H9 (cell line): ENCODE measurements around the gene SZRD1. TPM values are rescaled to one million over a fixed set of nuclear protein-coding genes. Genes with fewer than 3 reads are reported as not detected.

Experiments
- DNase-seq: peaks from one replicate; pipeline ENCODE4 v3.0.0-alpha.2; 2017
- H2AFZ ChIP-seq: one replicate; pipeline ENCODE4 v1.6.1; 2013; ENCODE audit warnings: mild to moderate bottlenecking, low read length, control low read depth, moderate library complexity
- H2AK5ac ChIP-seq: 2 replicates; pipeline ENCODE4 v1.6.1; 2013; ENCODE audit warnings: low read length, control low read depth, mixed read lengths; ENCODE audit not compliant: insufficient read length
- H2BK120ac ChIP-seq: one replicate; pipeline ENCODE4 v1.6.1; 2013; ENCODE audit warnings: low read depth, mild to moderate bottlenecking, low read length, control low read depth, inconsistent platforms; ENCODE audit not compliant: poor library complexity, severe bottlenecking
- H2BK12ac ChIP-seq: 2 replicates; pipeline ENCODE4 v1.6.1; 2013; ENCODE audit warnings: low read length, control low read depth, mixed read lengths, low read depth; ENCODE audit not compliant: insufficient read length
- H2BK15ac ChIP-seq: 2 replicates; pipeline ENCODE4 v1.6.1; 2013; ENCODE audit warnings: low read depth, low read length, control low read depth
- H2BK20ac ChIP-seq: one replicate; pipeline ENCODE4 v1.6.1; 2013; ENCODE audit warnings: low read depth, mild to moderate bottlenecking, low read length, control low read depth, inconsistent platforms; ENCODE audit not compliant: poor library complexity, severe bottlenecking
- H2BK5ac ChIP-seq: 2 replicates; pipeline ENCODE4 v1.6.1; 2013; ENCODE audit warnings: low read length, control low read depth, mixed read lengths; ENCODE audit not compliant: insufficient read length
- H3K14ac ChIP-seq: 2 replicates; pipeline ENCODE4 v1.6.1; 2013; ENCODE audit warnings: low read length, control low read depth; ENCODE audit not compliant: insufficient read depth
- H3K18ac ChIP-seq: 2 replicates; pipeline ENCODE4 v1.6.1; 2013; ENCODE audit warnings: low read depth, mild to moderate bottlenecking, mixed read lengths, low read length, control low read depth; ENCODE audit not compliant: insufficient read length
- H3K23ac ChIP-seq: 2 replicates; pipeline ENCODE4 v1.6.1; 2013; ENCODE audit warnings: low read length, control low read depth, mixed read lengths, low read depth; ENCODE audit not compliant: insufficient read length
- H3K23me2 ChIP-seq: 2 replicates; pipeline ENCODE4 v1.6.1; 2013; ENCODE audit warnings: low read depth, mild to moderate bottlenecking, mixed read lengths, low read length, control low read depth; ENCODE audit not compliant: insufficient read length, poor library complexity, severe bottlenecking
- H3K27ac ChIP-seq: 2 replicates; pipeline ENCODE4 v1.5.1; 2013; ENCODE audit warnings: low read length, control low read depth, mixed read lengths, low read depth; ENCODE audit not compliant: insufficient read length
- H3K27me3 ChIP-seq: 2 replicates; pipeline ENCODE4 v1.6.1; 2013; ENCODE audit warnings: low read length, control low read depth, inconsistent platforms; ENCODE audit not compliant: insufficient read depth
- H3K4ac ChIP-seq: 2 replicates; pipeline ENCODE4 v1.6.1; 2013; ENCODE audit warnings: low read depth, mild to moderate bottlenecking, control low read depth, inconsistent platforms, low read length, moderate library complexity
- H3K4me1 ChIP-seq: 2 replicates; pipeline ENCODE4 v1.6.1; 2013; ENCODE audit warnings: low read length, control low read depth, inconsistent platforms; ENCODE audit not compliant: insufficient read depth
- H3K4me2 ChIP-seq: 2 replicates; pipeline ENCODE4 v1.6.1; 2013; ENCODE audit warnings: low read length, control low read depth, mixed read lengths; ENCODE audit not compliant: insufficient read length, insufficient read depth
- H3K56ac ChIP-seq: 2 replicates; pipeline ENCODE4 v1.6.1; 2013; ENCODE audit warnings: low read depth, mild to moderate bottlenecking, mixed read lengths, low read length, control low read depth; ENCODE audit not compliant: insufficient read length
- H3K79me1 ChIP-seq: 2 replicates; pipeline ENCODE4 v1.6.1; 2013; ENCODE audit warnings: low read depth, mild to moderate bottlenecking, moderate library complexity, low read length, control low read depth, inconsistent platforms; ENCODE audit not compliant: insufficient read depth, poor library complexity, severe bottlenecking
- H3K79me2 ChIP-seq: 2 replicates; pipeline ENCODE4 v1.6.1; 2013; ENCODE audit warnings: low read length, control low read depth, inconsistent platforms; ENCODE audit not compliant: insufficient read depth
- H3K9ac ChIP-seq: 2 replicates; pipeline ENCODE4 v1.6.1; 2013; ENCODE audit warnings: low read length, control low read depth, mixed read lengths; ENCODE audit not compliant: insufficient read length; ENCODE audit errors: extremely low read depth
- H3K9me3 ChIP-seq: one replicate; pipeline ENCODE4 v1.6.1; 2013; ENCODE audit warnings: low read depth, low read length, inconsistent platforms; ENCODE audit not compliant: control insufficient read depth
- H3T11ph ChIP-seq: one replicate; pipeline ENCODE4 v1.6.1; 2013; ENCODE audit warnings: mild to moderate bottlenecking, low read length, control low read depth, inconsistent platforms
- H4K20me1 ChIP-seq: one replicate; pipeline ENCODE4 v1.6.1; 2013; ENCODE audit not compliant: control insufficient read depth, insufficient read length, insufficient read depth
- H4K5ac ChIP-seq: 2 replicates; pipeline ENCODE4 v1.6.1; 2013; ENCODE audit warnings: low read depth, mild to moderate bottlenecking, mixed read lengths, low read length, control low read depth; ENCODE audit not compliant: insufficient read length
- H4K8ac ChIP-seq: replicated peaks from 2 replicates; pipeline ENCODE4 v1.6.1; 2013; ENCODE audit warnings: low read length, control low read depth, mixed read lengths, low read depth; ENCODE audit not compliant: insufficient read length
- H4K91ac ChIP-seq: 2 replicates; pipeline ENCODE4 v1.6.1; 2013; ENCODE audit warnings: low read depth, mild to moderate bottlenecking, moderate library complexity, mixed read lengths, low read length, control low read depth; ENCODE audit not compliant: insufficient read length
- H3K27ac Mint-ChIP-seq, 3 experiments: 2 replicates in 2 of 3; 3 replicates in 1 of 3; pipeline ENCODE4 v1.8.0; 2020 to 2021; ENCODE audit warnings: mixed read lengths in 3 of 3, mild to moderate bottlenecking in 1 of 3, moderate library complexity in 1 of 3
- H3K27me3 Mint-ChIP-seq: 2 replicates; pipeline ENCODE4 v1.8.0; 2021; ENCODE audit warnings: low read depth, mild to moderate bottlenecking, moderate library complexity, mixed read lengths
- H3K36me3 Mint-ChIP-seq, 3 experiments: 2 replicates in 2 of 3; 3 replicates in 1 of 3; pipeline ENCODE4 v1.8.0; 2020 to 2021; ENCODE audit warnings: low read depth in 3 of 3, mixed read lengths in 3 of 3; ENCODE audit not compliant: insufficient read depth in 1 of 3
- H3K4me1 Mint-ChIP-seq, 2 experiments: 2 replicates each; pipeline ENCODE4 v1.8.0; 2020; ENCODE audit warnings: mixed read lengths in 2 of 2
- H3K4me3 Mint-ChIP-seq, 2 experiments: 2 replicates in 1 of 2; 3 replicates in 1 of 2; pipeline ENCODE4 v1.8.0; 2020 to 2021; ENCODE audit warnings: mild to moderate bottlenecking in 2 of 2, mixed read lengths in 2 of 2, moderate library complexity in 1 of 2
- H3K9me3 Mint-ChIP-seq, 2 experiments: 2 replicates in 1 of 2; 3 replicates in 1 of 2; pipeline ENCODE4 v1.8.0; 2020; ENCODE audit warnings: mild to moderate bottlenecking in 2 of 2, mixed read lengths in 2 of 2, moderate library complexity in 1 of 2
- CTCF ChIP-seq: fragments of 200-600 bp; sonication (generic); conservative IDR thresholded peaks from 3 replicates; pipeline ENCODE4 v1.8.0; 2021; ENCODE audit warnings: antibody characterized with exemption, mild to moderate bottlenecking
- WGBS: extraction: QIAGEN DNeasy Blood & Tissue Kit; methylation state at CpG from one replicate; pipeline ENCODE4 v1.1.7; 2013; ENCODE audit warnings: missing lambda C conversion rate, low lambda C conversion rate, mixed read lengths; ENCODE audit not compliant: insufficient read length; ENCODE audit errors: extremely low coverage; 5-methylcytosine and 5-hydroxymethylcytosine counted together
- total RNA-seq: library from RNA; stranded (reverse); gene quantifications from 2 replicates; pipeline ENCODE4 v1.2.1, GENCODE V29; 2021

Gene SZRD1
- total RNA-seq, 1 experiment from 2014 or later: 118 TPM

- no peak overlapping the region for H3K56ac ChIP-seq
- H3K27me3 ChIP-seq: no peaks in the 10 kb centered on the region
- H4K20me1 ChIP-seq: no peaks in the 10 kb centered on the region
- H3K79me1 ChIP-seq: peaks cover 10% of the 10 kb centered on the region
- H3K9ac ChIP-seq: no peak overlapping the region
- H2AFZ ChIP-seq: no peak overlapping the region
- Mint-ChIP-seq H3K27me3 (no peaks in the 10 kb centered on the region), H3K4me3 (no peak overlapping the region), H3K4me1 (peaks cover 0 to 5% of the 10 kb centered on the region in 2 experiments; a peak in 1 of 4 replicates), H3K36me3 (peaks cover 2 to 20% (median 17%) of the 10 kb centered on the region in 3 experiments; a peak in 6 of 7 replicates), H3K27ac (no peak overlapping the region), H3K9me3 (no peaks in the 10 kb centered on the region)
- H3K27ac ChIP-seq: no peak overlapping the region
- H3K4ac ChIP-seq: no peak overlapping the region
- H2BK15ac ChIP-seq: no peak overlapping the region
- H2AK5ac ChIP-seq: no peak overlapping the region
- no peaks in the 10 kb centered on the region for H3K9me3 ChIP-seq
- no CpG with 5 or more reads among the region's 3 CpGs for WGBS
- H4K91ac ChIP-seq: no peak overlapping the region
- H3K79me2 ChIP-seq: no peaks in the 10 kb centered on the region; the same call in 1 of the 2 replicates
- no peak overlapping the region for H3K23ac ChIP-seq
- no peak overlapping the region for H4K8ac ChIP-seq
- no peak overlapping the region for H3K18ac ChIP-seq
- H2BK20ac ChIP-seq: no peak overlapping the region
- H3T11ph ChIP-seq: no peak overlapping the region
- H4K5ac ChIP-seq: no peak overlapping the region
- no peak for TF ChIP-seq CTCF
- no peak overlapping the region for H2BK5ac ChIP-seq
- H3K14ac ChIP-seq: no peak overlapping the region
- H2BK120ac ChIP-seq: no peak overlapping the region
- no peak overlapping the region for H2BK12ac ChIP-seq
- no peaks in the 10 kb centered on the region for H3K4me1 ChIP-seq
- DNase-seq: no peak
- no peak overlapping the region for H3K4me2 ChIP-seq
- no peaks in the 10 kb centered on the region for H3K23me2 ChIP-seq
Observed at GRCh38 chr1:16318555-16318954, 48.5 kb upstream of the SZRD1 start.
